NCI-H2196 (cell line): ENCODE measurements around the gene TTC9C.
A peak's percentile ranks its signal among the peaks of the same experiment; 100 is the strongest.
"Not testable (repeated sequence)": the region's sequence is repeated elsewhere in the genome, so short reads cannot be mapped to it uniquely, and the experiment has no call there.

Source experiments
- DNase-seq: peaks from one replicate; lab custom pipeline; 2025; ENCODE audit not compliant: unreplicated experiment; lab: John Stamatoyannopoulos, UW

Gene TTC9C

DNA sequence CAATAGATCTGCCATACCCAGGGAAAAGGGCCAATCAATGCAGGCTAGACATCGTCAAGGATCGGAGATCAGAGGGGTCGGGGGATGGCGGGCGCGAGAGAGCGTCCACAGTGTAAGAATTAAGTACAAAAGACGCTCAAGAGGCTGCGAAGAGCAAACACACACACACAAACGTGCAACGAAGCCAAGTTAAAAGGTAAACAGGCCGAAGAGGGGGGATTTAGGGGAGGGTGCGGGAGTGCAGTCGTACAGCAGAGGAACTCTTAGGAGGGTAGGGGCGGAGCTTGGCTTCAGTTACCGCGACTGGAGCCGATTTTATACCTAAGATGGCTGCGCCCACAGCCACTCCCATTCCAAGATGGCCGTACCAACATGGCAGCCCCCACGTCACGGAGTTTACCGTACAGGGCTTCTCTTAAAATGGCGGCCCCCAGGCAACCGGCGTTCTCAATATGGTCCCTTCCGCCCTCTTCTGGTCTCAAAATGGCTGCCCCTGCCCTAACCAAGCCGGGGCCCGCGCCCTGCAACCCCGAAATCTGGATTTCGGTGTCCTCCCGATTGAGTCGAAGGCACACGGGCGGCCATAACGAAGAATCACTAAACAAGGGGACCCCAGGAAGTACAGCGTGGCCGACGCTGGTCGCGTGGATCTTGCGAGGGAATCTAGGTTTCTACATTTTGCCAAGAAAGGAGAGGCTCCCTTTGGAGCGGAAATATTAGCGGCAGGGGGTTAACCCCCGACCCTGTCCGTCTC lies 18.9 kb upstream of the TTC9C start:
- peak; percentile 99 for DNase-seq

GRCh38 chr11:62710001-62710345 lies 18.3 kb upstream of the TTC9C start:
- DNase-seq = peak; percentile 57

DNA sequence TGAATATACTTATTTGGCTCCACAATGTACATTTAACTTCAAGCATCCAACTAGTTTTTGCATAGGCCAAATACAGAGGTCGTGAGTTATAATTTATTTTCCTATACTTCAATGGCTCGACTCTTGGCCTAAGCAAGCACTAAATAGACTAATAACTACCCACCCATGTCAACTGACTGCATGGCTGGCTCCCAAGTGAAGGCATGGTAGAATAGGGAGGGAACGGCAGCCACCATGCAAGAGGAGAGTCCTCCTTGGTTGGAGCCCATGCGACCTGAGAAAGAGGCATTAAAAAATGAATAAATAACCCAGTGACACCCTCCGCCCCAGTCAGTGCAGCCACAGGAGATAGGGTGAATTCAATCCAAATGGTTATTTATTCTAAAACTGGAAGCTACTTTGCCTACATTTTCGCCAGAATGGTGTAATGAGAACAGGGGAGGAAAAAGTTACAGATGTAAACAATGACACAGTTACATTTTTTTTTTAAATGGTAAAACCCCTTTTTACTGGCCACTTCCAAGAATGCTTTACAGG lies 15.9 kb upstream of the TTC9C start:
- DNase-seq = no peak

DNA sequence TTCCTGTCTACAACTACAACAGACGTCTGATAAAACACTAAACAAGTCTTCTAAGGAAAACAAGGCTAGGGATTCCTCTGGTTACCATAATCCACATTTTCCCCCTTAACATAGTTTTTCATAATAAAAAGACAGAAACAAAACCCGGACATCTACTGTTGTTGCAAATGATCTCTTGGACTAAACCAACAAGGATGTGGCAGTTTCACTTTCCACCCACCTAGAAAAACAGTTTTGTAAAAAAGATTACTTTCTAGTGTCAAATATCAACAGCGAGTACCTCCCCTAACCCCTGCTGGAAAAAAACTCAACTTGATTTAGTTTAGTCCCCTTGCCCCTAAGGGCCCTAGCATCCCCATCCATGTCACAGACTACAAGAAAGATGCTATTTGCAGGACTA lies 15.4 kb upstream of the TTC9C start:
- no peak for DNase-seq

GRCh38 chr11:62713343-62713742 lies 14.9 kb upstream of the TTC9C start:
- DNase-seq = no peak

DNA sequence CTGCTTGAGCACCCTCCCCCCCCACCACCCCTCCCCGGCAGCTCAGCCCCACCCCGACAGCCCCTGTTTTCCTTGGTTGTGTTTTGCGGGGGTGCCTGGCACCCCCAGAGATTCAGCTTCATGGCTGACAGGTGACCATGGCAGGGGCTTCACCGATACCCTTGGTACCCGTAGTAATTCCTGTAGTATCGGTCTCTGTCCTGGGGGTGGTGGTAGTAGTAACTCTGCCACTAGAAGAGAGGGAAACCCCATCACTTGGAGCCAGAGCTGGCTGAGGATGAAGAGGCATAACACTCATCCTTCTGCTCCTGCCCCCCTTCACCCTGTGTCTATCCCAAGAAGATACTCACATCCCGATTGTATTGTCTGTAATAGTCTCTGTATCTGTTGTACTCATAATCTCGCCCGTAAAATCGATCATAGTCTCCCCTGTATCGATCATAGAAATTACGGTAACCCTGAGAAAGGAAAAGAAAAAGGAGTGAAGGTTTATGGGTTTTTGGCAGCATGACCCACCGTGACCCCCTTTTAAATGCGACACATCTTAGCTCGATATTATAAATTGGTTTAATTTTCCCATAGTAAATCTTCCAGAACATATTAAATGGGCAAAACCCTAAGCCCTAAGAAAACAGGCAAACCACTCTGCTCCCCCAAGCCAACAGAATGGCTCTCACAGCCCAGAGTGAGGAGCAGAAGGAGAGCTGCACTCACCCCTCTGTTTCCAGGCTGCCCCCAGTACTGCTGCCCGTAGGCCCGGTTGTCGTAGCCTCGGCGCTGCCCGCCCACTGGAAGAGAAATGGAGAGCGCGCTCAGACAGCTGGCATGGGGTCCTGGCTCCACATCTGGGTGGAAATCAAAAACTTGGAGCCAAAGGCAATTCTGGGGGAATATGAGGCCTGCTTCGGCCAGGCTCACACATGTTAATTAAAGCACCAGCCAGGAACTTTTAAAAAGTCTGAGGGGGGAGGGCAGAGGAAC lies 12.8 kb upstream of the TTC9C start:
- DNase-seq = no peak

DNA sequence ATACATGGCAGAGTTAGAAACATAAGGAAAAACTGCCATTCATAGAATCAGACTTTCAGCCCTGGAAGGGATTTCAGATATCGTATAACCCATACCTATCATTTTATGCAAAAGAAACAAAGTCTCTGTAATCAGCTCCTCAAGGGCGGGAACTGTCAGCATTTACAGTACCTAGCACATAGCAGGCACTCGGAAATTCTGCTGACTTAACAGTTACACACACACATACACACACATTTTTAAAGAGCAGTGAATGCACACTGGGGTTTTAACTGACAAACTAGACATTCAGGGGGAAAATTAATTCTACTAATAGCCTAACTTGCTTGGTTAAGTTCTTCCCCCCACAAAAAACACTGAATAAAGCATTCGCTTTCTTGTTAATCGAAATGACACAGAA lies 12.1 kb upstream of the TTC9C start:
- DNase-seq = no peak

DNA sequence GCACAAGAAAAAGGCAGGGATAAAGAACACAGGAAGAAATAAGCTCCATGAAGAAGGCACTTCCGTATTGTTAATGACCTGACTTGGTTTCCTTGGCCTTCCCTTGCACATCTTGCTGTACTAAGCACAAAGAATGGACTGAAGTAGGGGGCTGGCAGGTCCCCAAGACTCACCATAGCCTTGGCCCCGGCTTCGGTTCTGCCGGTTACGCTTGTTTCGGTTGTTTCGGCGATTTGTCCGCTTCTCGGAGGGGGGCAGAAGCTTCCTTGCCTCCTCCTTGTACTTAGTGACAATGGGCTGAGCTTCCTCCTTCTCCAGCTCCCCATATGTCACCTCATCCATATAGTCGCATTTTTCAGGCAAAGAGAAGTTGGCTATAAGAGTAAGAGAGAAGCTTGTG lies 11.5 kb upstream of the TTC9C start:
- DNase-seq = no peak

DNA sequence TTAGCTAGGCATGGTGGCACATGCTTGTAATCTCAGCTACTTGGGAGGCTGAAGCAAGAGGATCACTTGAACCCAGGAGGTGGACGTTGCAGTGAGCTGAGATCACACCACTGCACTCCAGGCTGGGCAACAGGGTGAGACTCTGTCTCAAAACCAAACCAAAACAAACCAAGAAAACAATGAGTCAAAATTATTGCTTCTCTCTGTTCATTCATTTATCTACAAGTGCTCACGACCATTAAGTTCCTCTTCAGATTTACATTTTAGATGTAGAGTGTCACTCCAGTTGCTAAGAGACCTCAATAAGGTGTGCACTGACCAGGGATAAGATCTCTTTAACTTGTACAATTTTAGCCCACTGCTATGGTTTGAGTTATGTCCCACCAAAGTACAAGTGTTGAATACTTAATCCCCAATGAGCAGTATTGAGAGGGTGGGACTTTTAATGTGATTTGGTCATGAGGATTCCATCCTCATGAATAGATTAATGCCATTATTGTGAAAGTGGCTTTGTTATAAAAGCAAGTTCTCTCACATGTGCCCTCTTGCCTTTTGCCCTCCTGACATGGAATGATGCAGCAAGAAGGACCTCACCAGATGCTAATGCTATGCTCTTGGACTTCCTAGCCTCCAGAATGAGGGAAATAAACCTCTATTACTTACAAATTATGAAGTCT lies 8.8 kb upstream of the TTC9C start:
- no peak for DNase-seq

- no peak for DNase-seq
Observed at GRCh38 chr11:62721994-62722393, 6.3 kb upstream of the TTC9C start.

- no peak for DNase-seq
Observed at GRCh38 chr11:62724171-62724570, 4.1 kb upstream of the TTC9C start.

GRCh38 chr11:62725646-62726045 lies 2.6 kb upstream of the TTC9C start:
- no peak for DNase-seq

DNA sequence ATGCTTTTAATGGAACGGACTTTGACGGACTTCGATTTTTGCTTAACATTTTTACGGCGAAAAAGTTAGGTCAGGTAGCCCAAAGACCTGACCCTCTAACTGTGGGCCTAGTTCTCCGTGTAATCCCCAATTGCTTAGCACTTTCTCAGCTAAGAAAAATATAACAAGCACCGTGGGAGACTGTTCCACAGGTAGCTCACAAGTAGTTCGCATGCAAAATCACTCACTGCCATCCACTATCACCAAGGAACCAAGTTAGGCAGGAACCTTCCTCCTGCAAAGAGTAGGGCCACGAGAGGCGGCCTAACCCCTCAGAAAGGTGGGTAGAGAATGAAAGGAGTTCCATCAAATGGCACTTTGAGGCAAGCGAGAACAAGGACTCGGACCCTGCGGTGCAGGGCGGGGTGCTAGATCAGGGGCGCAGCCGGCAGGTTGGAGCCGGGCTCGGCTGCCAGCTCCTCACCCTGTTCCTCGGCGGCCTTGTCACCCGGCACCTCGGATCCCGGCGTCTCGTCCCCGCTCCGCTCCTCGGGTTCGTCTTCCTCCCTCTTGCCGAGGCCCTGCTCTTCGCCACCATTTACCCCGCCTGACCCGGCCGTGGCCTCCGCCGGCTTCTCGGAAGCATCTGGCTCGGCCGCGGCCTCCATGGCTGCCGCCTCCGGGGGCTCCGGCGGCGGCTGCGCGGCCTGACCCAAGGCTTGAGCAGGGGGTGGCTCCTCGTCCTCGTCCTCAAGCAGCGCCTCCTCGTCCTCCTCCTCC lies 2.0 kb upstream of the TTC9C start:
- peak; percentile 25 for DNase-seq

- DNase-seq = no peak
Observed at GRCh38 chr11:62726915-62727164, 1.4 kb upstream of the TTC9C start.

GRCh38 chr11:62727165-62727871 lies 968 bp upstream of the TTC9C start, which contains the start of gene HNRNPUL2:
Gene HNRNPUL2 (minus strand): TSS chr11:62727457. CDS start chr11:62727156, 301 bp downstream.
- DNase-seq = peak; percentile 99

GRCh38 chr11:62727872-62728170 lies 465 bp upstream of the TTC9C start:
- DNase-seq = peak; percentile 97

DNA sequence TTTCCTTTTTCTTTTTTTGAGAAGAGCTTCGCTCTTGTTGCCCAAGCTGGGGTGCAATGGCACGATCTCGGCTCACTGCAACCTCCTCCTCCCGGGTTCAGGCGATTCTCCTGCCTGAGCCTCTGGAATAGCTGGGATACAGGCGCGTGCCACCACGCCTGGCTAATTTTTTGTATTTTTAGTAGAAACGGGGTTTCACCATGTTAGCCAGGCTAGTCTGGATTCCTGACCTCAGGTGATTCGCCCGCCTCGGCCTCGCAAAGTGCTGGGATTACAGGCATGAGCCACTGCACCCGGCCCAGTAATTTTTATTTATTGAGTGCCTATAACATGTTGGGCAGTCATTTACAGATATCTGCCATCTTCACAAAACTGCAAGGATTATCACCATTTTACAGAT lies 1.8 kb downstream of the TTC9C start:
- not testable (repeated sequence) for DNase-seq

- peak; percentile 11 for DNase-seq
Observed at GRCh38 chr11:62732830-62733229, 4.5 kb downstream of the TTC9C start.

- no peak for DNase-seq
Observed at GRCh38 chr11:62737196-62737595, 8.9 kb downstream of the TTC9C start.

DNA sequence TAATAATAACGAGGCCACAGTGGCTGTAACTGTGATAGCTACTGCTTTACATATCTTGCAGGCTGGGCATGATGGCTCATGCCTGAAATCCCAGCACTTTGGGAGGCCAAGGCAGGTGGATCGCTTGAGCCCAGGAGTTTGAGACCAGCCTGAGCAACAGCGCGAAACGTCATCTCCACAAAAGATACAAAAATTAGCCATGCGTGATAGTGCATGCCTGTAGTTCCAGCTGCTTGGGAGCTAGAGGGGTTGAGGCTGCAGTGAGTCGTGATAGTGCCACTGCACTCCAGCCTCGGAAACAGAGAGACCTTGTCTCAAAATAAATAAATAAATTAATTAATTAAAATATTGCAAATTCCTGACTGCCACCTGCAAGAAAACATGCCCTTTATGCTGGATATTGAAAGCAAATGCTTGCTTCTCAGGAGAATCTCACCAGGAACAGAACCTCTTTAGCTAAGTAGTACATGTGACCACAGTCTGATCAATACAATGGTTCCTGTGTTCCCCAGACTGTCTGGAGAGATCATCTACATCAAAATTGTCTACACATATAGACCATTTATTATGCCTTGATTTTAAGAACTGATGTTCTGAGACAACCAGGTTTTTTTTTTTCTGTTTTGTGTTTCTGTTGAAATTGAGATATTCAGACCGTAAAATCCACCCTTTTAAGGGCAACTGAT lies 19.3 kb downstream of the TTC9C start:
- no peak for DNase-seq
